Stomach (tissue), 9 donors: ENCODE data around the gene PSMB8. TPM values are rescaled to one million over a fixed set of nuclear protein-coding genes. Genes with fewer than 3 reads are reported as not detected.

Source experiments
- DNase-seq, 2 donors: peaks; one replicate each; pipeline versions ENCODE4 v3.0.0 to v3.0.0-alpha.2; 2013 to 2019
- H3K27ac ChIP-seq, 5 donors: fragments of 200-600 bp in 4 of 5; sonication (generic) in 4 of 5; one replicate each; pipeline ENCODE4 v1.5.1; 2013 to 2019; ENCODE audit warnings: mild to moderate bottlenecking in 1 of 5, moderate library complexity in 1 of 5
- H3K27me3 ChIP-seq, 3 donors: fragments of 200-600 bp; sonication (generic); one replicate each; pipeline ENCODE4 v1.5.1; 2017 to 2019; ENCODE audit warnings: mixed run types in 1 of 3
- H3K36me3 ChIP-seq, 4 donors: fragments of 200-600 bp; sonication (generic); 1 replicate in 3 of 4; 2 replicates in 1 of 4; pipeline ENCODE4 v1.5.1; 2016 to 2019
- H3K4me1 ChIP-seq, 4 donors: fragments of 200-600 bp; sonication (generic); one replicate each; pipeline ENCODE4 v1.5.1; 2016 to 2019
- H3K4me3 ChIP-seq, 4 donors: fragments of 200-600 bp; sonication (generic) in 3 of 4; one replicate each; pipeline ENCODE4 v1.5.1; 2016 to 2019; ENCODE audit warnings: mild to moderate bottlenecking in 1 of 4
- H3K9me3 ChIP-seq, 4 donors: fragments of 200-600 bp; sonication (generic); one replicate each; pipeline ENCODE4 v1.5.1; 2016 to 2019
- CTCF ChIP-seq, 7 experiments: fragments of 450-650 bp in 4 of 7; fragments of 200-600 bp in 3 of 7; sonication (generic) in 3 of 7; IDR thresholded peaks; one replicate each; pipeline ENCODE4 v1.5.1; 2016 to 2019; ENCODE audit warnings: antibody characterized with exemption in 7 of 7, control low read depth in 2 of 7, mild to moderate bottlenecking in 1 of 7
- EP300 ChIP-seq: sonication (generic); formaldehyde crosslinking; IDR thresholded peaks from one replicate; pipeline ENCODE4 v1.6.1; 2017; ENCODE audit warnings: antibody characterized with exemption
- POLR2A ChIP-seq, 4 donors: fragments of 450-650 bp; IDR thresholded peaks; one replicate each; pipeline ENCODE4 v1.6.1; 2016; ENCODE audit warnings: antibody characterized with exemption in 4 of 4, control low read depth in 2 of 4, mild to moderate bottlenecking in 1 of 4, moderate library complexity in 1 of 4
- POLR2AphosphoS5 ChIP-seq, 3 donors: sonication (generic); formaldehyde crosslinking; IDR thresholded peaks; one replicate each; pipeline ENCODE4 v1.6.1; 2016; ENCODE audit warnings: antibody characterized with exemption in 3 of 3
- WGBS, 5 donors: extraction: QIAGEN DNeasy Blood & Tissue Kit in 3 of 5; methylation state at CpG; one replicate each; pipeline versions ENCODE4 v1.1.5 to v1.1.7; 2013 to 2018; 5-methylcytosine and 5-hydroxymethylcytosine counted together
- intact Hi-C: fragments of 100-400 bp; cut with DNase I; formaldehyde crosslinking; loops from one replicate; pipeline ENCODE4 v1.15.1; 2023; ENCODE audit warnings: low total_unique reads
- polyA plus RNA-seq, 3 donors: library from polyadenylated mRNA; stranded (reverse); fragments of 200-250 nt; gene quantifications; one replicate each; pipeline ENCODE4 v1.2.3, GENCODE V29; 2013
- total RNA-seq, 5 donors: library from RNA; depleted of rRNA; stranded (reverse); fragments of >200 nt; gene quantifications; one replicate each; pipeline versions ENCODE4 v1.1.0 to v1.2.3, GENCODE V29; 2014 to 2016
- donor health status: healthy with polysubstance abuse.
- donor health status: Bipolar disorder and iron deficiency.
- donor health status: healthy.

Gene PSMB8
- total and polyA plus RNA-seq, 8 donors: 2.7 to 177 (median 25.4) TPM

- Histone ChIP-seq H3K9me3 (no peaks in the 10 kb centered on the region), H3K27me3 (no peaks in the 10 kb centered on the region), H3K36me3 (no peaks in the 10 kb centered on the region), H3K27ac (no peak overlapping the region), H3K4me3 (no peak overlapping the region), H3K4me1 (peaks cover 0 to 17% (median 6%) of the 10 kb centered on the region in 4 donors)
- DNase-seq: no peak
- 70 to 91% (median 85%) methylated on average over 2 of the region's 2 CpGs for WGBS, 5 donors
- intact Hi-C loops: loop anchor here (10.0 kb wide), 1 partner anchor 46 kb away; no protein-coding TSS in a partner anchor
- no peak for TF ChIP-seq POLR2AphosphoS5 (IDR thresholded peaks at IDR 0.05)
- TF ChIP-seq POLR2A (IDR thresholded peaks at IDR 0.05): no peak
- TF ChIP-seq CTCF (IDR thresholded peaks at IDR 0.05): no peak
- TF ChIP-seq EP300: no peak
Measured at GRCh38 chr6:32888576-32888975, 44.7 kb upstream of the PSMB8 start.

- TF ChIP-seq CTCF (IDR thresholded peaks at IDR 0.05): no peak
- WGBS, 5 donors: 69 to 86% (median 80%) methylated on average over 5 of the region's 5 CpGs
- Histone ChIP-seq H3K9me3 (no peaks in the 10 kb centered on the region), H3K27me3 (no peaks in the 10 kb centered on the region), H3K36me3 (no peaks in the 10 kb centered on the region), H3K4me1 (peaks cover 0 to 12% (median 4%) of the 10 kb centered on the region in 4 donors), H3K27ac (no peak overlapping the region), H3K4me3 (no peak overlapping the region)
- no peak for DNase-seq
- intact Hi-C loops: loop anchor here (10.0 kb wide), 1 partner anchor 47 kb away; no protein-coding TSS in a partner anchor
Measured at GRCh38 chr6:32887616-32888015, 43.8 kb upstream of the PSMB8 start.

GRCh38 chr6:32886681-32887383 lies 43.0 kb upstream of the PSMB8 start:
- no peak for DNase-seq
- no peak for TF ChIP-seq CTCF (IDR thresholded peaks at IDR 0.05)
- TF ChIP-seq EP300: no peak
- no peak for TF ChIP-seq POLR2AphosphoS5 (IDR thresholded peaks at IDR 0.05)
- TF ChIP-seq POLR2A (IDR thresholded peaks at IDR 0.05): no peak
- Histone ChIP-seq H3K9me3 (no peaks in the 10 kb centered on the region), H3K27me3 (no peaks in the 10 kb centered on the region), H3K27ac (no peak overlapping the region), H3K36me3 (no peaks in the 10 kb centered on the region), H3K4me1 (peaks cover 0 to 12% (median 4%) of the 10 kb centered on the region in 4 donors), H3K4me3 (no peak overlapping the region)
- intact Hi-C loops: loop anchor here (10.0 kb wide), 1 partner anchor 48 kb away; no protein-coding TSS in a partner anchor
- WGBS, 5 donors: 46 to 60% (median 51%) methylated on average over 3 of the region's 3 CpGs

- TF ChIP-seq POLR2AphosphoS5 (IDR thresholded peaks at IDR 0.05): no peak
- peak in 5 of 7 experiments; percentile 22 to 73 (median 61) for TF ChIP-seq CTCF (IDR thresholded peaks at IDR 0.05)
- whole genome bisulfite sequencing, 5 donors: 40 to 52% (median 50%) methylated on average over 4 of the region's 4 CpGs
- DNase-seq: peak in 1 of 2 donors; percentile 88
- H3K4me1 ChIP-seq: peaks cover 0 to 12% (median 4%) of the 10 kb centered on the region in 4 donors
- H3K4me3 ChIP-seq: no peak overlapping the region
- H3K9me3 ChIP-seq: no peaks in the 10 kb centered on the region
- intact Hi-C loops: loop anchor here (10.0 kb wide), 1 partner anchor 49 kb away; no protein-coding TSS in a partner anchor
- H3K27ac ChIP-seq: no peak overlapping the region
- H3K36me3 ChIP-seq: no peaks in the 10 kb centered on the region
- H3K27me3 ChIP-seq: no peaks in the 10 kb centered on the region
Measured at GRCh38 chr6:32885698-32886286, 41.9 kb upstream of the PSMB8 start.
